H1 (cell line): Measurements from ENCODE around the gene ARHGEF18. TPM values are rescaled to one million over a fixed set of nuclear protein-coding genes. Genes with fewer than 3 reads are reported as not detected.

ENCODE experiments used
- ATF2 ChIP-seq: IDR thresholded peaks from 2 replicates; pipeline ENCODE4 v1.6.1; 2012; ENCODE audit warnings: low read length, inconsistent platforms
- CREB1 ChIP-seq: IDR thresholded peaks from 2 replicates; pipeline ENCODE4 v1.6.1; 2012; ENCODE audit warnings: inconsistent platforms
- HDAC6 ChIP-seq: IDR thresholded peaks from one replicate; pipeline ENCODE4 v1.7.1; 2012; ENCODE audit warnings: low read depth, mild to moderate bottlenecking, inconsistent platforms, low read length, moderate library complexity
- POLR2A ChIP-seq, 2 experiments: IDR thresholded peaks; 1 replicate in 1 of 2; 2 replicates in 1 of 2; pipeline ENCODE4 v1.6.1; 2011; ENCODE audit warnings: low read depth in 2 of 2, low read length in 2 of 2, mild to moderate bottlenecking in 2 of 2; ENCODE audit errors: control extremely low read depth in 1 of 2
- SRF ChIP-seq: IDR thresholded peaks from 2 replicates; pipeline ENCODE4 v1.6.1; 2011; ENCODE audit warnings: mild to moderate bottlenecking, low read depth, low read length, moderate library complexity
- polyA plus RNA-seq, 7 experiments: library from polyadenylated mRNA; depleted of rRNA in 3 of 7; stranded (reverse) in 5 of 7; unstranded in 2 of 7; fragments of >200 nt in 5 of 7; fragments of 200-250 nt in 2 of 7; gene quantifications; 1 replicate in 5 of 7; 2 replicates in 1 of 7; 4 replicates in 1 of 7; pipeline versions ENCODE4 v1.2.1 to v1.2.3, GENCODE V29; 2011 to 2013; ENCODE audit warnings: missing spikeins in 2 of 7, mixed read lengths in 2 of 7
- total RNA-seq: library from RNA; stranded (reverse); fragmentation: NEBNext Ultra II Directional; extraction: Animal tissue kit (Norgen Biotek cat#: 25700); gene quantifications from 2 replicates; pipeline ENCODE4 v1.2.1, GENCODE V29; 2021

The ARHGEF18 gene
- total and polyA plus RNA-seq, 2 of the 8 experiments (the other 6 are each of a cell fraction or from before 2014, with no cell fraction given), result 12.2 to 35.9 TPM

- TF ChIP-seq ATF2, result no peak
- TF ChIP-seq SRF, result no peak
- TF ChIP-seq HDAC6, result no peak
- TF ChIP-seq POLR2A (IDR thresholded peaks at IDR 0.05; ENCODE audit: control extremely low read depth in 1 of 2, low read depth in 2 of 2, low read length in 2 of 2), result no peak
- no peak for TF ChIP-seq CREB1
These were observed 11.8 kb downstream of the ARHGEF18 start (continued) for GRCh38 chr19:7360393-7360984.
